ENCODE data around the gene HS2ST1.
"Not testable (repeated sequence)": the region's sequence is repeated elsewhere in the genome, so short reads cannot be mapped to it uniquely, and the experiment has no call there.

The HS2ST1 gene

DNA sequence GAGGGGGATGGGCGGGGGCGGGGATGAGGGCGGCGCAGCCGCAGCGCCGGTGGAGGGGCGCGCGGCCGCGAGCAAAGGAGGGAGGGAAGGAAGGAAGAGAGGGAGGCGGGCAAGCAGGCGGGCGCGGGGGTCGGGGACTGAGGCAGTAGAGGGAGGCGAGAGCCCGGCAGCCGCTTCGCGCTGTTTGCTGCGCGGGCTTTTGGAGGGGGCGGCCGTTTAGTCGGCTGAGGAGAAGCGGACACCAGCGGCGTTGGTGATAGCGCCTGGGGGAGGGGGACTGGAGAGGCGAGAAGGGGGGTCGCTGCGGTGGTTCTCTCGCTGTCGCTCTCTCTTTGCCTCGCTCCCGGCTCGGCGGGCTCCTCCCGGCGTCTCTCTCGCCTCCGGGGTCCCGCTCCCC lies at the start of gene HS2ST1:
Gene HS2ST1, plus strand, starts transcription at position 35 of the 397 bp plus-strand sequence.
- DNase-seq (ENCODE audit: low read depth in 3 of 3, low spot score in 1 of 3) = no peak

DNA sequence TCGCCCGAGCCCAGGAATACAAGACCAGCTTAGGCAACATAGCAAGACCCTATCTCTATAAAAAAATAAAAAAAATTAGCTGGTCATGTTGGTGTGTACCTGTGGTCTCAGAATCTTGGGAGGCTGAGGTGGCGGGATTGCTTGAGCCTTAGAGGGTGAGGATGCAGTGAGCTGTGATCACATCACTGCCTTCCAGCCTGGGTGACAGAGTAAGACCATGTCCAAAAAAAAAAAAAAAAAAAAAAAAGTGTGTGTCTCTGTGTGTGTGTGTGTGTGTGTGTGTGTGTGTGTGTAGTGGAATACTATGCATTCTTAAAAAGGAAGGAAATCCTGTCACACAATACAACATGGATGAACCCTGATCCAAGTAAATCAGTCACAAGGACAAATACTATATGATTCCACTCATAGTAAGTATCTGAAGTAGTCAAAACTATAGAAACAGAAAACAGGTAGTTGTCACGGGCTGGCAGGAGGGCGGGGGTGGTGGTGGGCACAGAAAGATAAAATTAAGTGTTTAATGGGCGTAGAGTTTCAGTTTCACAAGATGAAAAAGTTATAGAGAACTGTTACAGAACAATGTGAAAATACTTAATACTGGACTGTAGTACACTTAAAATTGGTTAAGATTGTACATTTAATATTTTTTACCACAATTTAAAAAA lies 48.3 kb upstream of the HS2ST1 start:
- DNase-seq (ENCODE audit: low read depth in 3 of 3, low spot score in 1 of 3) = no peak

DNA sequence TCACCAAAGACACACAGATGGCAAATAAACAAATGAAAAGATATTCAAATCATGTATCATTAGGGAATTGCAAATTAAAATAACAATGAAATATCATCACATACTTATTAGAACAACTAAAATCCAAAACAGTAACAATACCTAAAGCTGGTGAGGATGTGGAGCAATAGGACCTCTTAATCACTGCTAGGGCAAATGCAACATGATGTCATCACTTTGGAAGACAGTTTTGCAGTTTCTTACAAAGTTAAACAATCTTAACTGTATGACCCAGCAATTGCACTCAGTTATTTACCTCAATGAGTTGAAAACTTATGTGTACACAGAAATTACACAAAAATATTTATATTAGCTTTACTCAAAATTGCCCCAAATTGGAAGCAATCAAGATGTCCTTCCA lies 47.8 kb upstream of the HS2ST1 start:
- no peak for DNase-seq (ENCODE audit: low read depth in 3 of 3, low spot score in 1 of 3)

DNA sequence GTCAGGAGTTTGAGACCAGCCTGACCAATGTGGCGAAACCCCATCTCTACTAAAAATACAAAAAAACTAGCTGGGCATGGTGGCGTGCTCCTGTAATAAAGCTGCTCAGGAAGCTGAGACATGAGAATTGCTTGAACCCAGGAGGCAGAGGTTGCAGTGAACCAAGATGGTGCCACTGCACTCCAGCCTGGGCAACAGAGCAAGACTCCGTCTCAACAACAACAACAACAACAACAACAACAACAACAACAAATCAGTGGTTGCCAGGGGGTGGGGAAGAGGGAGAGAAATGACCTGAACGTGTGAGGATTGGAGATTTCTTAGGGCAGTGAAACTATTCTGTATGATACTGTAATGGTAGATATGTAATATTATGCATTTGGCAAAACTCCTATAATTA lies 47.2 kb upstream of the HS2ST1 start:
- not testable (repeated sequence) for DNase-seq (ENCODE audit: low read depth in 3 of 3, low spot score in 1 of 3)

DNA sequence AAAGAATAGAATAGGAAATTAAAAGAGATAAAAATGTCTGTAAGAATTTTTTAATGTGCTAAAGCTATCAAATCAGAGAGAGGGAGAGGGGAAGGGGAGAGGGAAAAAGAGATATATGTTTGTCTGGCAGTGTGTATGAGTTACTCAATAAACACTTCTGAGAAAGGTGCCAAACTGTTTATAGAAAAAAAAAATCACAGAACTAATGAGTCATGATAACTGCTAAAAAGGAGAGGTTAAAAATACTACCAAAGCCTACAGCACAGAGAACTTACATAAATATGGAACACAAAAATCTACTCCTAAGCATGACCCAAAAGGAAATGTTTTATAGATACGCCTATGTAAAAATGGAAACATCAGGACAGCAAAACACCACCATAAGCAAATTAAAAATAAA lies 46.0 kb upstream of the HS2ST1 start:
- no peak for DNase-seq (ENCODE audit: low read depth in 3 of 3, low spot score in 1 of 3)

DNA sequence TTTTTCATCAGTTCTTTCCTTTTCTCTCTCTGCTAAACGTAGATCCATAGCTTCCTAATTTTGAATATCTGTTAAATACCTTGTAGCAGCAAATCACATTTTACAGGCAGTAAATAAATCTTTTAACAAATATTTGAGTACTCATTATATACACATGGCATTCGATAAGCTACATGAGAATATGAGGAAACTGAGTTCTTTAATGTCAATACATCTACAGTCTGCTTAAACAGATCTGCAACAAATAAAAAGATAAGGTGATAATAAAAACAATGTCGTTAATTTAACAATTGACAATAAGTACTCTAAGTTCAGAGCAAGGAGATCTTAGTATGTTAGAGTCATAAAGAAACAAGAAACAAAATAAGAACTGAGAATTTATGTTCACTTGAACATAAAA lies 43.4 kb upstream of the HS2ST1 start:
- DNase-seq (ENCODE audit: low read depth in 3 of 3, low spot score in 1 of 3) = no peak

DNA sequence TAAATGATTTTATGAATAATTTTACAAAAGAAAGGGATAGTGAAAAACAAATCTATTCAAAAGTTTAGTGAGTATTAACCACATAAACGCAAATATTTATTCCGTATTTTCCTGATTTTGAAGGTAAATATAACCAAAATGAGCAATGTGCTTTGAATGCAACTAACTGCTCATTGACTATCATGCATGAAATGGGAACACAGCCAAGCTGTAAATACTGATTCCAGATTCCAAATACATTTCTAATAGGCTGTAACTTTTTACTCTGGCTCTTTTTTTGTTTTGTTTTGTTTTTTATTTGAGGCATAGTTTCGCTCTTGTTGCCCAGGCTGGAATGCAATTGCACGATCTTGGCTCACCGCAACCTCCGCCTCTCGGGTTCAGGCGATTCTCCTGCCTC lies 42.3 kb upstream of the HS2ST1 start:
- no peak for DNase-seq (ENCODE audit: low read depth in 3 of 3, low spot score in 1 of 3)

DNA sequence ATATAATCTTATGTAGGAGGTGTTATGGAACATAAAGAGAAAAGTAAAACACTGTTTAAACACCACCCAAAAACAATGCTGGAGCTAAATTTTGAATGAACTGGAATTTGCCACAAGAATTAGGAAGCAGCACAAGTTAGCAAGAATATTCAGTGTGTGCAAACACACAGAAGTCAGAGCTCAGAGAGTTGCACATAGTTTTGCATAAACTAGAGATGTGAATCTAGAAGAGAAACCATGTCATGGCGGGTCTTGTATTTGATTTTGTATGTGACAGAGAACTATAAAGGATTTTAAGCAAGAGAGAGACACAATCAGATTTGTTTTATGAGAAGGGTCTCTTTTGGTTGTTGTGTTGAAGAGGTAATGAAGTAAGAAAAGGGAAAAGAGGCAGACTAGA lies 38.7 kb upstream of the HS2ST1 start:
- DNase-seq (ENCODE audit: low read depth in 3 of 3, low spot score in 1 of 3) = no peak

DNA sequence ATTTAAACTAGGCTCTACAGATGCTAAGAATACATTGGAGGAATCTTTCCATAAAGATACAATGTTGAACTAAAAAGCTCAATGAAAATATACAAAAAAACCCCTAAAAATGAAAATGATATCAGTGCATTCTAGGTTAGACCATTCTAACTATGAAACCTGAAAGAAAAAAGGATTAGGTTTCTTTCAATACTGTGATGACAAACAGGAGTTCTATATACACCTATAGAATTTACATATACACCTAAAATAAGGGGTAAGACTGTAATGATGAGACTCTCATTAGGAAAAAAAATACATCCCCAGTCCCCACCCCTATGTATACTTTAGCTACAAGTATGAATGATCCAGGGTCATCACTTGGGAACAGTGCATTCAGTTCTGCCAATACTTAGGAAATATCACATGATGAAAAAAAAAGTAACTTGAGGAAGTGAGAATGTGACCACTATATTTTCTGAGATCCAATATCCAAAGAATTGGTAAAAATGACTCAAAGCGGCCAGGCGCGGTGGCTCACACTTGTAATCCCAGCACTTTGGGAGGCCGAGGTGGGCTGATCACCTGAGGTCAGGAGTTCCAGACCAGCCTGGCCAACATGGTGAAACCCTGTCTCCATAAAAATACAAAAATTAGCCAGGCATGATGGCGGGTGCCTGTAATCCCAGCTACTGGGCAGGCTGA lies 26.8 kb upstream of the HS2ST1 start:
- DNase-seq (ENCODE audit: low read depth in 3 of 3, low spot score in 1 of 3) = no peak

DNA sequence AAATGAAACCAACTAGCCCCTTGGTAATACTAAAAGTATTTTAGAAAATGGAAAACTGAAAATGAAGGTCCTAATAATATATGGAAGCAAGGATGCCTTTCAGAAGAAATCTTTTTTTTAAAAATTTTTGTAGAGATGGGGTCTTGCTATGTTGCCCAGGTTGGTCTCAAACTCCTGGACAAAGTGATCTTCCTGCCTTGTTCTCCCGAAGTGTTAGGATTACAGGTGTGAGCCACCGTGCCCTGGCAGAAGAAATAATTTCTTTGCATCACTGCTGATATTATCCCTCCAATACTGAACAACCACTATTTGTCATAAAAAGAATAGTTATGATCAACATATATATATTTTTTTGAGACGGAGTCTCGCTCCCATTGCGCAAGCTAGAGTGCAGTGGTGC lies 26.1 kb upstream of the HS2ST1 start:
- DNase-seq (ENCODE audit: low read depth in 3 of 3, low spot score in 1 of 3) = no peak

DNA sequence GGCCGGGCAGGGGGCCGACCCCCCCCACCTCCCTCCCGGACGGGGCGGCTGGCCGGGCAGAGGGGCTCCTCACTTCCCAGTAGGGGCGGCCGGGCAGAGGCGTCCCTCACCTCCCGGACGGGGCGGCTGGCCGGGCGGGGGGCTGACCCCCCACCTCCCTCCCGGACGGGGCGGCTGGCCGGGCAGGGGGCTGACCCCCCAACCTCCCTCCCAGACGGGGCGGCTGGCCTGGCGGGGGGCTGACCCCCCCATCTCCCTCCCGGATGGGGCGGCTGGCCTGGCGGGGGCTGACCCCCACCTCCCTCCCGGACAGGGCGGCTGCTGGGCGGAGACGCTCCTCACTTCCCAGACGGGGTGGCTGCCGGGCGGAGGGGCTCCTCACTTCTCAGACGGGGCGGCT lies 15.0 kb upstream of the HS2ST1 start:
- DNase-seq (ENCODE audit: low read depth in 3 of 3, low spot score in 1 of 3) = not testable (repeated sequence)

DNA sequence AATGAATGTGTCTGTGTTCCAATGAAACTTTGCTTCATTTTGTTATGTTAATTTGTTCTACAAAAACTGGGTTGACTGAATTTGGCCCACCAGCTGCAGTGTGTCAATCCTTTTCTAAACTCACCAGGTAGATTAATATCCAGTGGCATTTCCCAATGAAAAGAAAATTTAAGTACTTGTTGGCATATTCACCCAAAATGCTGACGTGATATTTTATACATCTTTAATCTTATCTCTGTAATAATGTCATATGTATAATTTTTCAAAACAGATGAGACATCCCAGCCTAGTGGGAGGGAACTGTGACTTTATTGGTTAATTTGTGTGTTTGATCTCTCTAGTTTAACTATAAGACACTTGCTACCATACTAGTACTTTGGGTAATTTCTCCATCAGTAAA lies 8.6 kb upstream of the HS2ST1 start:
- DNase-seq (ENCODE audit: low read depth in 3 of 3, low spot score in 1 of 3) = no peak

DNA sequence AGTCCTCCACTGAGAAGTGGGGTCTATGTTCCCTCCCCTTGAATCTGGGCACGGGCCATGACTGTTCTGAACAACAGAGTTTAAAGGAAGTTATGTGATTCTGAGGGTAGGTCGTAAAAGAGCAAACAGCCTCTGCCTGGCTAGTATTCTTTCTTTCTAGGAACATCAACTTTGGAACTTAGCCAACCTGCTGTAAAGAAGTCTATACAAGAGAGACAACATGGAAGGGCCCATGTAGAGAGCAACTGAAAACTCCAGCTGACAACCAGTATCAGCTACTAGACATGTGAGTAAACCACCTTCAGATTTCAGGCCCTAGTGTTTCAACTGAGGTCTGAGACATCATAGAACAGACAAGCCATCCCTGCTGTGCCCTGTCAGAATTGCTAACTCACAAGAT lies 8.0 kb upstream of the HS2ST1 start:
- no peak for DNase-seq (ENCODE audit: low read depth in 3 of 3, low spot score in 1 of 3)

DNA sequence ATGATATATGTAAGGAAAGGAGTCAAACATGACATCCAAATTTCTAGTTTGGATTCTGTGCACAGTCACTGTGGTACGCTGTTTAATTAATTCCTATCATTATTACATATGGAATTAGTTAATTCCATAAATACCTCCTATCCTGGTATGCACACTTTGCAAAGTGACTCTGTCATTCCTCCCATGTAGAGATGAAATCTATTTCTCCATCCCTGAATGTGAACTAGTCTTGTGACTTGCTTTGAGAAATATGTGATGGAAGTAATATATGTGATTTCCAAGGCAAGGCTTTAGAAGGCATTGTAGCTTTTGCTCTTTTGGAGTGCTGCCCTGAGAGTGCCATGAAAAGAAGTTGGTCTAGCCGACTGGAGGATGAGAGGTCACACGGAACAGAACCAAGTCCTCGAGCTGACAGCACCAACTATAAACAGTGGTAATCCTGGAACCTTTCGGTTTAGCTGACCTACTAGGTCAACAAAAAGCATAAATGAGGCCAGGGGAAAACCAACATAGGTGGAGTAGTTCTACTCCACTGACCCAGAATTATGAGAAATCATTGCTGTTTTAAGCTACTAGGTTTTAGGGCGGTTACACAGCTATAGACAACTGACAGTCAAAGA lies 2.0 kb upstream of the HS2ST1 start:
- DNase-seq (ENCODE audit: low read depth in 3 of 3, low spot score in 1 of 3) = no peak

DNA sequence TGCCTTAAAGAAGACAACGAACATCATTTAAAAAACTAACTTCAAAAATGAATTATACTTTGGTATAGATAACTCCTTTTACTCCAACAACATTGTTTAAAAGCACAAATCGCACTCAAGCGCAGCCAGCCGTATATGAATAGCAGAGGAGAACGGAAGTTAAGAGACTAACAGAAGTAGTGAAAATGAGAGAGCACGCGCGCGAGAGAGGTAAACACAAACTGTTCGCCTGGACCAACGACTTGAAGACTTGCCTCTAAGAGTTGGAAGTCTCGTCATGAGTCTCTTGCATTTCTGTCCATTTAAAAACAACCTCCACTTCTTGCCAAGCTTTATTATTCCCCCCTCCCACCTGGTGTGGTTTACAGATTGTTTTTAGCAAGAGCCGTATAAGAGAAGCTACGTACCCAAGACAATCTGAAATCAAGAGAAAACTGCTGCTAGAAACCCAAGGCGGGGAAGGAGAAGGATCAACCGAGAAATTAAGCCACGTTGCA lies 988 bp upstream of the HS2ST1 start:
- DNase-seq (ENCODE audit: low read depth in 3 of 3, low spot score in 1 of 3) = no peak

DNA sequence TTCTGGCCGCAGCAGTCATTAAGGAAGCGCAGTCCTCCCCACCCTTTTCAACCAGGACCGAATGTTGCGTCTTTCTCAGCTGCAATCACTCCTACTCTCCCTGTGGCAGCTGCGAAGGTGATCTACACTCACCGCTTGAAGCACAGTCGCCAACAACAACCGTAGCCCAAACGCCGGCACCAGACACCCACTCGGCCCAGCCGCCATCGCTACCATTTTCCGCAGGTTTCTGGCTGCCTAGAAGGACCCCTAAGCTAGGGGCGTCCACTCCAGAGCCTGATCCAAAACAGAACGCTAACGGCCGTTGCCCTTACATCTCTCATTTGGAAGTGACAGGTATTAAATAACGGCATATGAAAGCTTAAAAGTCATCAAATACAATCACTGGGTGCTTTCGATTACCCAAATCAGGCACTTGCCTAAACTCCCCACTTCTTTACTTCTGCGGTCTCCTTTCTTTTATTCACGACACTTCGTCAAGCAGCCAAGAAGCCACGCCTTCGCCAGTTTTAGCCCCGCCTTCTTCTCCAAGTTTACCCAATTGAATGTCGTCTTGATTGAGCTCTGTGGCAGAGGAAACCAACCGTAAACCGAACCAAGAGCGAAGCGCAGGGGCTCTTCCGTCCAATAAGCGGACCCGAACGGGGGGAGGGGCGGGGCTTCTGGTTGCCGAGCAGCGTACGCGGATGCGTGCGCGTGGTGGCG lies 387 bp upstream of the HS2ST1 start, which contains the start of gene SELENOF:
Gene SELENOF, minus strand, starts transcription at position 231 of the 705 bp plus-strand sequence. Its CDS starts 15 bp downstream, at position 216.
- DNase-seq (ENCODE audit: low read depth in 3 of 3, low spot score in 1 of 3) = peak; percentile 97 to 99 (median 97)

DNA sequence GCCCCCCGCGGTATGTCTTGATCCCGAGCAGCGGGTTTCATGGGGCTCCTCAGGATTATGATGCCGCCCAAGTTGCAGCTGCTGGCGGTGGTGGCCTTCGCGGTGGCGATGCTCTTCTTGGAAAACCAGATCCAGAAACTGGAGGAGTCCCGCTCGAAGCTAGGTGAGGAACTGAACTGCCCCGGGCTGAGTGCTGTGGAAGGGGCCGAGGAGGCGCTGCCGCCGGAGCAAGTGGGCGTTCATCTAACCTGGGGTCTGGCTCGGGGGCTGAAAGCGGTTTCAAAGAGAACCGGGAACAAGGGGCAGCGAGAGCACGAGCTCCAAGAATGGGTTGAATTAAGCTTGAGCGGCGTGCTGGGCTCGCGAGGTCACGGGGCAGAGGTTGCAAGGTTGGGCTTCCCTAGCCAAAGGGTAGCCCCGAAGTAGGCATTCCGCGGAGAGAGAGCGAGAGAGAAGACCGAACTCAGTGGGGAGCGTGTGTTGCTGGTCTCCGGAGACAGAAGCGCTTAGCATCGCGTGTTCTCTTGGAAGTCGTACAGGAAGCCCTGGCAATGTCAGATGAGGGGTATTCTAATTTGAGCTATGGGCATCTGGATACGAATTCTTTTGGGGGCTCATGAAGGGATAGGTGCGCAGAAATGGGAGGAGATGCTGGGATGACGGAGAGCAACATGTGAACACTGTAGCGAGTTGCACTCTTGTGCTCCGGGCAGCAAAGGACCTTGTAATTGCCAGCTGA lies 732 bp downstream of the HS2ST1 start:
- DNase-seq (ENCODE audit: low read depth in 3 of 3, low spot score in 1 of 3) = peak in 2 of 3 donors; percentile 5 to 9

DNA sequence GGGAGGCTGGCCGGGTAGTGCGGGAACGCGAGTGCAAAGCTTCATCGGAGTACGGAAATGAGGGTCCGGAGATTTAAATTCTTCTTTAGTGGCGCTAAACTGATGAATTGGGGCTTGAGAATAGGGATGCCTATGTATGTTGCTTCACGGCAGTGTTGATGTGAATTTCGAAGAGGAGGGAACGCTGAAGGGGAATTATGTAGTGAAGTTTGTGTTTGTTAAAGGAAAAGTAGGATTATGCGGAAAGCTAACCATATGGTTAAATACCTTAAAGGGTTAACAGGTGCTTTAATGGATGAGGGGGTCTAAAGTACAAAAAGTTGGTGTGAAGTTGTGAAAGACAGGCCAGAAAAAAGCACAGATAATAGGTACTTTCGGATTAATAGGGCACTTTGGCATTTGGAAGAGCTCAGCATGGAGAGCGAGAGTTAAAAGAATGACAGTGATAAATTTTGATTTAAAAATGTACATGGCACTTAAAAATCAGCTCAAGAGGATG lies 1.4 kb downstream of the HS2ST1 start:
- DNase-seq (ENCODE audit: low read depth in 3 of 3, low spot score in 1 of 3) = no peak

DNA sequence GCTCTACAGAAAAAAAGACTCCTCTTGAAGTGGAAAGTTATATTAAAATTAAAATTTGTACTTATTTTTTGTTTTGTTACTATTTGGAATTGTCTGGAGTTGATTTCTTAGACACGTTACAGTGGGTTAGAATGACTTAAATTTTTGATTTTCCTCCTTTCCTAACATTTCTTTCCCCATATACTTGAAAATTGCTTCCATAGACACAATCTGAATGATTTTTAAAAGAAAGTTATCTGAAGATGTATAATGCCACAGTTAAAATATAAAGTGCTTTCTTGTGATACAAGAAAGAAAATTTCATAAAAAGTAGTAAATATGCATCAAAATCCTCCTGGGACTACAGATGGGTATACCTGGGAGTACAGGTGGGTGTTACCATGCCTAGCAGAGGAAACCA lies 2.3 kb downstream of the HS2ST1 start:
- DNase-seq (ENCODE audit: low read depth in 3 of 3, low spot score in 1 of 3) = no peak

DNA sequence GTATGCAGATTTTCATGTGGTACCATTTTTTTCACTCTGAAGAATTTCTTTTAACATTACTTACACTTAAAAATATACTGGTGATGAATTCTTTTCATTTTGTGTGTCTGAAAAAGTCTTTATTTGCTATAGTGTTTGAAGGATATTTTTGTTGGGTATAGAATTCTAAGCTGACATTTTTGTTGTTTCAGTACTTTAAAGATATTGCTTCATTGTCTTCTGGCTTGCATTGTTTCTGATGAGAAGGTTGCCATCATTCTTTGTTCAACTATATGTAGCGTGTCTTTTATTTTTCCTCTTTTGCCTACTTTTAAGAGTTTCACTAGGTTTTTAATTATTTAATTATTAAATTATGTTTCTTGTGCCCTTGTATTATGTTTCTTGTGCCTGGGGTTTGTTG lies 8.0 kb downstream of the HS2ST1 start:
- no peak for DNase-seq (ENCODE audit: low read depth in 3 of 3, low spot score in 1 of 3)
